ENCODE measurements around the gene DHH.
"Not testable (repeated sequence)": the region's sequence is repeated elsewhere in the genome, so short reads cannot be mapped to it uniquely, and the experiment has no call there.

DHH gene

GRCh38 chr12:49136997-49137396 lies 42.4 kb upstream of the DHH start:
- H3K4me3 ChIP-seq (ENCODE audit: low read depth, low read length); H3K36me3 ChIP-seq (ENCODE audit: control insufficient read depth in 2 of 2, insufficient read depth in 1 of 2, low read length in 2 of 2); H3K9me3 ChIP-seq (ENCODE audit: control insufficient read depth, insufficient read depth, low read depth, low read length); H3K27ac ChIP-seq (ENCODE audit: extremely low read depth, low read depth, low read length); POLR2A ChIA-PET: not testable (repeated sequence)
- peaks cover 17% of the 10 kb centered on the region for H3K4me1 ChIP-seq (ENCODE audit: control insufficient read depth, insufficient read depth, low read length)
- CTCF ChIA-PET: interaction anchor here (0.6 kb wide), 1 partner anchor 40 kb away, joined by 6 read pairs; no protein-coding TSS in a partner anchor
- TF ChIP-seq INSM2 (tag by site-specific recombination; IDR thresholded peaks at IDR 0.05): 0 out of 2 replicates have a peak, but pooled peaks have one; percentile 53
- TF ChIP-seq SP7 (tag by site-specific recombination; IDR thresholded peaks at IDR 0.05): peak; percentile 77
- TF ChIP-seq ZSCAN4 (tag by site-specific recombination; IDR thresholded peaks at IDR 0.05): peak; percentile 33; the same call in 1 of the 2 replicates

- CTCF ChIA-PET: interaction anchor here (0.7 to 4.3 kb wide), 5 partner anchors 55 to 103 kb away, joined by 3 to 28 read pairs (median 4); partner anchors contain the start of genes RHEBL1 and TUBA1A
- no peak for TF ChIP-seq ZNF560 (tag by site-specific recombination; IDR thresholded peaks at IDR 0.05; ENCODE audit: borderline replicate concordance)
- 0 out of 2 replicates have a peak, but pooled peaks have one; percentile 9 for TF ChIP-seq ZFHX2 (tag by site-specific recombination; conservative IDR thresholded peaks at IDR 0.05)
- TF ChIP-seq ZNF335 (tag by site-specific recombination; conservative IDR thresholded peaks at IDR 0.05): peak; percentile 30; the same call in 1 of the 2 replicates
- H3K4me1 ChIP-seq (ENCODE audit: control insufficient read depth, insufficient read depth, low read length): peaks cover 17% of the 10 kb centered on the region
- H3K4me3 ChIP-seq (ENCODE audit: low read depth, low read length): no peak overlapping the region
- peaks cover 0 to 22% of the 10 kb centered on the region in 2 experiments for H3K36me3 ChIP-seq (ENCODE audit: control insufficient read depth in 2 of 2, insufficient read depth in 1 of 2, low read length in 2 of 2)
- H3K27ac ChIP-seq (ENCODE audit: extremely low read depth, low read depth, low read length): no peak overlapping the region
- POLR2A ChIA-PET: interaction anchor here (4.3 to 5.1 kb wide), 2 partner anchors 24 to 55 kb away, joined by 75 to 134 read pairs; partner anchors contain the start of genes LMBR1L and TUBA1A
- H3K9me3 ChIP-seq (ENCODE audit: control insufficient read depth, insufficient read depth, low read depth, low read length): no peaks in the 10 kb centered on the region
Measured at GRCh38 chr12:49133590-49133989, 39.0 kb upstream of the DHH start.

- ChIA-PET CTCF (interaction anchor here (0.5 to 4.7 kb wide), 9 partner anchors 21 to 164 kb away, joined by 3 to 50 read pairs (median 4); partner anchors contain the start of gene TUBA1A), POLR2A (interaction anchor here (1.3 to 5.1 kb wide), 3 partner anchors 23 to 102 kb away, joined by 3 to 134 read pairs (median 75); partner anchors contain the start of genes LMBR1L and TUBA1A)
- H3K4me1 ChIP-seq (ENCODE audit: control insufficient read depth, insufficient read depth, low read length): peaks cover 11% of the 10 kb centered on the region
- no peaks in the 10 kb centered on the region for H3K9me3 ChIP-seq (ENCODE audit: control insufficient read depth, insufficient read depth, low read depth, low read length)
- H3K36me3 ChIP-seq (ENCODE audit: control insufficient read depth in 2 of 2, insufficient read depth in 1 of 2, low read length in 2 of 2): peaks cover 0 to 26% of the 10 kb centered on the region in 2 experiments
- peak overlapping the region; percentile 99 for H3K27ac ChIP-seq (ENCODE audit: extremely low read depth, low read depth, low read length)
- H3K4me3 ChIP-seq (ENCODE audit: low read depth, low read length): peak overlapping the region; percentile 40
- TF ChIP-seq ZNF488 (tag by site-specific recombination; IDR thresholded peaks at IDR 0.05) (no peak), ZNF645 (tag by site-specific recombination; IDR thresholded peaks at IDR 0.05) (no peak), EGR2 (tag by site-specific recombination; IDR thresholded peaks at IDR 0.05; ENCODE audit: low read depth) (no peak), KLF8 (tag by site-specific recombination; IDR thresholded peaks at IDR 0.05) (no peak), ZBTB21 (tag by site-specific recombination; IDR thresholded peaks at IDR 0.05) (no peak), ZNF18 (tag by site-specific recombination; IDR thresholded peaks at IDR 0.05) (no peak), ZNF266 (tag by site-specific recombination; IDR thresholded peaks at IDR 0.05; ENCODE audit: low read depth) (no peak), MEIS1 (CRISPR knock-in tag; IDR thresholded peaks at IDR 0.05; ENCODE audit: borderline replicate concordance) (no peak), IKZF3 (tag by site-specific recombination; IDR thresholded peaks at IDR 0.05) (0 out of 2 replicates have a peak, but pooled peaks have one; percentile 11), ZNF792 (tag by site-specific recombination; IDR thresholded peaks at IDR 0.05) (no peak), ZNF138 (tag by site-specific recombination; IDR thresholded peaks at IDR 0.05; ENCODE audit: borderline replicate concordance) (no peak), ZNF24 (tag by site-specific recombination; IDR thresholded peaks at IDR 0.05) (no peak), ZNF558 (tag by site-specific recombination; IDR thresholded peaks at IDR 0.05) (no peak), KLF16 (tag by site-specific recombination; IDR thresholded peaks at IDR 0.05) (no peak), ZNF274 (IDR thresholded peaks at IDR 0.05; ENCODE audit: low read length) (no peak), ZNF274 (tag by site-specific recombination; IDR thresholded peaks at IDR 0.05; ENCODE audit: borderline replicate concordance) (no peak), ZEB2 (tag by site-specific recombination; IDR thresholded peaks at IDR 0.05) (0 out of 2 replicates have a peak, but pooled peaks have one; percentile 22)
Measured at GRCh38 chr12:49133014-49133413, 38.4 kb upstream of the DHH start.
